Urinary bladder (tissue), 4 donors: ENCODE data around the gene KCNH4. TPM values are rescaled to one million over a fixed set of nuclear protein-coding genes. Genes with fewer than 3 reads are reported as not detected.
A peak's percentile ranks its signal among the peaks of the same experiment; 100 is the strongest.
"Not testable (repeated sequence)": the region's sequence is repeated elsewhere in the genome, so short reads cannot be mapped to it uniquely, and the experiment has no call there.

ENCODE experiments used
- DNase-seq: peaks from one replicate; pipeline ENCODE4 v3.0.0-alpha.2; 2015; ENCODE audit errors: extremely low spot score
- H3K27ac ChIP-seq: one replicate; pipeline ENCODE4 v1.5.1; 2013; ENCODE audit warnings: low read depth, mild to moderate bottlenecking, moderate library complexity
- H3K36me3 ChIP-seq: one replicate; pipeline ENCODE4 v1.6.1; 2013; ENCODE audit warnings: mild to moderate bottlenecking, moderate library complexity; ENCODE audit not compliant: insufficient read depth
- H3K4me1 ChIP-seq: one replicate; pipeline ENCODE4 v1.6.1; 2013; ENCODE audit warnings: mild to moderate bottlenecking, moderate library complexity; ENCODE audit not compliant: insufficient read depth
- H3K4me3 ChIP-seq: one replicate; pipeline ENCODE4 v1.5.1; 2013; ENCODE audit warnings: low read depth, low read length
- WGBS: extraction: QIAGEN DNeasy Blood & Tissue Kit; methylation state at CpG from one replicate; pipeline ENCODE4 v1.1.7; 2013; 5-methylcytosine and 5-hydroxymethylcytosine counted together
- polyA plus RNA-seq: library from polyadenylated mRNA; stranded (reverse); fragments of 200-250 nt; gene quantifications from one replicate; pipeline ENCODE4 v1.2.3, GENCODE V29; 2013
- total RNA-seq: library from RNA; depleted of rRNA; stranded (reverse); fragments of >200 nt; gene quantifications from one replicate; pipeline ENCODE4 v1.2.3, GENCODE V29; 2014
- donor health status: healthy with polysubstance abuse.
- donor health status: healthy.

KCNH4 gene
- total RNA-seq = 0.79 TPM
- polyA plus RNA-seq = 0.49 TPM

DNA sequence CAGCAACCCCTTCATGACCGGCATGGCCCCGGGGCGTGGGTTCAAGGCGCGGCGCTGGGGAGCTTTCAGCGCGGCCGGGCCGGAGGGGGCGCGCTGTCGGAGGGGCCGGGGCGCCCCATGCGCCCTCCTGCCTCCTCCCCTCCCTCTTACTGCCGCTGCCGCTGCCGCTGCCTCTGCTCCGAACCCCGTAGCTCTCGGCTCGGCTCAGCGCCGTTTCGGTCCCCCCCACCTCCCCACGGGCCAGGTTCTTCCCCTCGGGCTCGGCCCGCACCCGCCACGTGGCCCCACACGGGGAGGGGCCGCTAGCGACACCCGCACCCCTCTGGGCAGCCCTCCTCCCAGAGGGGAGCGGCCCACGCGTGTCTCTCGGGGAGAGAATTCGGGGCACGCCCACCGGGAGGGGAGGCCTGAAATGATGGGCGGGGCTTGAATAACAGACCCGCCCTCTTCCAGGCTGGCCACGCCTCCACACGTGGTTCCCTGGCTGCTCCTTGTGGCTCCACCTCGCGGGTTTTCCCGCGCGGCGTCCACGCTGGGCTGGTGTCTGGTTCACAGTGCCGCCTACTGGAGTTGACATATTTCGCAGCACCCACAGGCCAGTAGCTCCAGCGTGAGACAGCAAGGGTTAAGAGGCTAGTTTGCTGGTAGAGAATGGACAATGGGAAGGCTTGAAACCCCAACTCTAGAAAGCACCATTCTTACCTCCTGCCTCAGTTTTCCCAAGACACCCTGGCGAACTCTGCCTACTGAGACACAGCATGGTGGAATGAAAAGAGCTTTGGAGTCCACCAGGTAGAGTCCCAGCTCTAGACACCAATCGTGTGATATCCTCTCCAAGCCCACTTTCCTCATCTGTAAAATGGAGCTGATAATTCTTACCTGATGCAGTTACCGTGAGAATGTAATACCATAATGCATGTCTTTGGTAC is at the start of gene KCNH4:
Gene KCNH4 (minus strand): TSS at position 221 of the 929 bp plus-strand sequence. CDS start 197 bp downstream, at position 24.
- 4% methylated on average over 60 of the region's 60 CpGs for WGBS
- H3K4me3 ChIP-seq = peak within 1 kb of the TSS; percentile 31
- H3K36me3 ChIP-seq = no peaks in the 10 kb centered on the region
- H3K4me1 ChIP-seq = no peaks in the 10 kb centered on the region
- DNase-seq = no peak
- H3K27ac ChIP-seq = no peak within 1 kb of the TSS

DNA sequence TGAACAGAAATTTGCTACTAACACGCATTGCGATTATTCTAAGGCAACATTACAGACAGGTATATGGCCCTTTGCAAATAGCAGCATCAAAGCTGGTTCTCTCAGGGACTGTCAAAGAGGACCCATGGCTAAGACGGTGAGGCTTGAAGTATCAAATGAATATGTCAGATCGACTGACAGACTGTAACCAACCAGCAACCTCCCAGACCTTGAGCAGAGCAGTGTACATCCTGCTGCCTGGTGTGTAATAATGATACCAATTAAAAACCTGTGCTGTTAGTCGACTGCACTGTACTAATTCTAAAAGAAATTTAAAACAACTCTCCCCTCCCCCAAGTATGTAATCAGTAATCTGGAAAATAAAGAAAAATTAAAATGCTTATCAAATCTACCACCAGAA is 49.3 kb upstream of the KCNH4 start:
- H3K36me3 ChIP-seq = no peaks in the 10 kb centered on the region
- no peak overlapping the region for H3K4me3 ChIP-seq
- no peaks in the 10 kb centered on the region for H3K4me1 ChIP-seq
- no peak overlapping the region for H3K27ac ChIP-seq
- DNase-seq = no peak
- WGBS = 91% methylated on average over 5 of the region's 5 CpGs

DNA sequence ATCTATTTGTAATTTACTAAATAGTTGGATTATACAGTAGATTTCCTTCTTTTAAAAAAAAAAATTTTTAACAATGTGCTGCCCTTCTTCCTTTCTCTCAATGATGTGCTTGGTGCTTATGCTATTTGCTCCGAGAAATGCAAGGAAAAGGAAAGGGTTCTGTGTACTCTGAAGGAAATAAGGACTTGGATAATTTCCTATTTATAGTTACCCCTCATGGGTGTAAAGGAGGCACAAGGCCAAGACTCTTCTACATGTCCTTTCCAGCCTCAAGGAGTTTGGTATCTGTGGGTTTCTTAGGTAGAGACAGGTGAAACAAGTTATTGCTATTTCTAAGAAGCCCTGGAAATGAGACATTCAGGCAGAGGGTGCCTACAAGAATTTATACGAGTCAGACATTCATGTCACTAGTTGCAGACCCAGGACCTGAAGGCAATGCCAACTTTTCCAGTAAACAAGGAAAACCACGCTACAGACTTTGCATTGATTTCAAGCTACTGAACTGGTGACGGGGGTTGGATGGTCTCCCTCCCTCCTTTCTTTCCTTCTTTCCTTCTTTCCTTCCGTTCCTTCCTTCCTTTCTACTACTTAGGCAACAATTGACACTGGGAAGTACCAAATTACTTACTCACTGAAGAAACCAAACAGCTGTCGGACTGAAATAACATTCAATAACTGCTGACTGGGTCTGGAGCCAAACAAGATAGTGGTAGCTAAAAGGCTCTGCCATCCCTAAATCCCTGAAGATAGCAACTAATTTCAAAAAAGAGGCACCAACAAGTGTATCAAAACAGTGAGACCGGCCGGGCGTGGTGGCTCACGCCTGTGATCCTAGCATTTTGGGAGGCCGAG is 47.1 kb upstream of the KCNH4 start:
- no peak overlapping the region for H3K4me3 ChIP-seq
- DNase-seq = no peak
- 61% methylated on average over 11 of the region's 11 CpGs for WGBS
- no peak overlapping the region for H3K27ac ChIP-seq
- H3K36me3 ChIP-seq = peaks cover 1% of the 10 kb centered on the region
- H3K4me1 ChIP-seq = no peaks in the 10 kb centered on the region

DNA sequence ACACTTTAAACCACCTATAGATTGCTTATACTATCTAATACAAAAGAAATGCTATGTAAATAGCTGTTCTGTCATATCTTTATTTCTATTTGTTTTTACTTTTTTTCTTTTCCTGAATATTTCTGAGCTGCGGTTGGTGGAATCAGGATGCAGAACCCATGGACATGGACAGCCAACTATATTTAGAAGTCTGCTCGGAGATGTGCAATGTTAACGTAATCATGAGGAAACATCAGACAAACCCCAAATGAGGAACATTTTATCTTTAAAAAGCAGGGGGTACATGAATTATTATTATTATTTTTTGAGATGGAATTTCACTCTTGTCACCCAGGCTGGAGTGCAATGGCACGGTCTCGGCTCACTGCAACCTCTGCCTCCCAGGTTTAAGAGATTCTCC is 44.7 kb upstream of the KCNH4 start:
- no peak overlapping the region for H3K27ac ChIP-seq
- no peak for DNase-seq
- no peaks in the 10 kb centered on the region for H3K4me1 ChIP-seq
- H3K36me3 ChIP-seq = peaks cover 1% of the 10 kb centered on the region
- no peak overlapping the region for H3K4me3 ChIP-seq
- WGBS = 91% methylated on average over 5 of the region's 5 CpGs

DNA sequence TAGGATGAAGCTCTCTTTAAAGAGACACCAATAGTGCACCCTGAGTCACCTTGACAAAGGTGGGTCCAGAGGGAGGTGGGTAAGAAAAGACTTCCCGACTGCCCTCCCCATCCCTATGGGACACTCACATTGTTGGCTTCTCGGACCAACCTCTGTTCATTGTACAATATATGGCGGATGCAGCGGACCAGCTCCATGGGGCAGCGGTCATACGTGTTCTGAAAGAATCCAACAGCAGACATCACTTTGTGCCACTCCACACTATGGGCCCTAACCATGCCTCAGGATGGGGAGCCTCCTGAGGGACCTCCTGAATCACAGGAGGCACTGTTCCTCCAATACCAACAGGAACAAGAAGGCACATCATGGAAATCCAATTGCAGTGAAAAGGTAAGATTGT is 43.7 kb upstream of the KCNH4 start:
- Histone ChIP-seq H3K4me1 (no peaks in the 10 kb centered on the region), H3K27ac (no peak overlapping the region), H3K4me3 (no peak overlapping the region), H3K36me3 (peaks cover 1% of the 10 kb centered on the region)
- 94% methylated on average over 6 of the region's 6 CpGs for WGBS
- DNase-seq = no peak

DNA sequence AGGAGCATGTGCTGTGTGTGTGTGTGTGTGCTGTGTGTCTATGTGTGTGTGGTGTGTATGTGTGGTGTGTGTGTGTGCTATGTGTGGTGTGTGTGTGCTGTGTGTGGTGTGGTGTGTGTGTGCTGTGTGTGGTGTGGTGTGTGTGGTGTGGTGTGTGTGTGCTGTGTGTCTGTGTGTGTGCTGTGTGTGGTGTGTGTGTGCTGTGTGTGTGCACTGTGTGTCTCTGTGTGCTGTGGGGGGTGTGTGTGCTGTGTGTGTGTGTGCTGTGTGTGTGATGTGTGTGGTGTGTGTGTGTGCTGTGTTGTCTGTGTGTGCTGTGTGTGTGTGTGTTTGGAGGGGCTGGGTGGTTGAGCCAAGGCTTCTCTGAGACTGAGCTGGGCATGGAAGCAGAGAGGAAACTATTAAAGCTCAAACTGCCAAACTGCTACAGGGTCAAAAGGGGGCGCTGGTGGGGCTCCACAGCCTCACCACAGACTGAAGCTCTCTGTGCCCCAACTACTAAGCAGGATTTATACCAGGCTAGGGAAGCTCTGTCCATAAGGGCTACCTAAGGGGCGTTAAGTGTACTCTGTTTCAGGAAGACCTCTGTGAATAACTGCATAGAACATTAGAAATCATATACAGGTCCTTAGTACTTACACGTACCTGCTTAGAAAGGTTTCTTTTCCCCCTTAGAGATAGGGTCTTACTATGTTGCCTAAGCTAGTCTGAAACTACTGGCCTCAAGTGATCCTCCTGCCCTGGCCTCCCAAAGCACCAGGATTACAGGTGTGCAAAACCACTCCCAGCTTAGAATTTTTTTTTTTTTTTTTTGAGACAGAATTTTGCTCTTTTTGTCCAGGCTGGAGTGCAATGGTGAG is 41.2 kb upstream of the KCNH4 start:
- Histone ChIP-seq H3K27ac (no peak overlapping the region), H3K4me3 (no peak overlapping the region), H3K36me3 (peaks cover 4% of the 10 kb centered on the region), H3K4me1 (no peaks in the 10 kb centered on the region)
- 53% methylated on average over 3 of the region's 3 CpGs for WGBS
- DNase-seq = no peak

DNA sequence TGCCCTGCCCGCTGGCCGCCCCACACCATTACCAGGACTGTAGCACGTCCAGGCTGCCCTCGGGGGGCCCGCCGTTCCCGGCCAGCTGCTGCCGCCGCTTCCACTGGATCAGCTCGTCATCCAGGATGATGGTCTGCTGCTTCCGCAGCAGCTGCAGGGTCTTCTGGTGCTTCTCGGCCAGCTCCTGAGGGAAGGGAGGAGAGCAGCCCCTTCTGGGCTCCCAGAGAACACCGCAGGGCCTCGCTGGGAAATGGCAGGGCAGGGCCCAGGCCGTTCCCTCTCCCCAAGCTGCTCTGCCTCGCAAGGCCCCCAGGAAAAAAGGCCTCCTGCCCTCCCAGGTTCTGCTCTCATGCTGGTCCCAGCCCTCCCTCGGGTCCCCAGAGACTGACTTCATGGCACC is 38.3 kb upstream of the KCNH4 start:
- not testable (repeated sequence) for H3K4me1 ChIP-seq, H3K36me3 ChIP-seq, DNase-seq, H3K27ac ChIP-seq, H3K4me3 ChIP-seq
- 80% methylated on average over 1 of the region's 17 CpGs for WGBS

DNA sequence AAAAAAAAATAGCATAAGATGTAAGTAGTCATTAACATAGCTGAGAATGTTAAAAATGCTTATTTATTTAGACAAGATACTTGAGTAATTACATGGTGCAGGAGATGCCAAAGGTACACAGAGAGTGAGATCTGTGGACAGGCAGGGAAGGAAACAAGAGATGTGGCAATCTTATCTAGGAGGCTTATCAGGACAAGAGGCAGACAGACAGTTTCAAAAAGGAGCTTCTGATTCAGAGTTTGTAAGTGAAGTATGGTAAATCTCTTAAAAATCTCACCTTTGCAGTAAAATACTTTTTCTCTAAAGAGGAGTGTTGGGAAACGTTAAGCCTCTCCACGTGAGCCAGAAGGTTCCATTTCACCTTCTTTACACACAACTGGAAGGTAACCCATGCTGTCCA is 33.2 kb upstream of the KCNH4 start:
- Histone ChIP-seq H3K27ac (no peak overlapping the region), H3K4me1 (no peaks in the 10 kb centered on the region), H3K36me3 (peaks cover 8% of the 10 kb centered on the region), H3K4me3 (no peak overlapping the region)
- WGBS = 81% methylated on average over 2 of the region's 2 CpGs
- no peak for DNase-seq

DNA sequence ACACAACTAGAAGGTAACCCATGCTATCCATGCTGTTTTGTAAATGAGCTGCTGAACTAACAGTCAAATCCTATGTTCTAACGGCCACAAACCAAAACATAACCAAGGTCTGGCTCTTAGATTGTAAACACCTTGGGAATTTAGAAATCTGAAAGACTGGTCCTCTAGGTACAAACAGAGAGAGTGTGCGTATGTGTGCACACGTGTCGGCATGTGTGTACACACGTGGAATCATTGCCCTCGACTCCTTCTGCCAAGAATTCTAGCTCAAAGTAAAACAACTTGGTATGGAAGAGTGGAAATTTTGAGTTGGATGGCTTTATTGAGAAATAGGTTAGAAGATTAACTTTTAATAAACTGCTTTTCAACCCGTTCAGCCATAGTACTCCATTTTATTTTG is 31.4 kb upstream of the KCNH4 start:
- no peak for DNase-seq
- no peak overlapping the region for H3K27ac ChIP-seq
- peaks cover 5% of the 10 kb centered on the region for H3K36me3 ChIP-seq
- WGBS = 68% methylated on average over 7 of the region's 7 CpGs
- no peak overlapping the region for H3K4me3 ChIP-seq
- H3K4me1 ChIP-seq = no peaks in the 10 kb centered on the region

DNA sequence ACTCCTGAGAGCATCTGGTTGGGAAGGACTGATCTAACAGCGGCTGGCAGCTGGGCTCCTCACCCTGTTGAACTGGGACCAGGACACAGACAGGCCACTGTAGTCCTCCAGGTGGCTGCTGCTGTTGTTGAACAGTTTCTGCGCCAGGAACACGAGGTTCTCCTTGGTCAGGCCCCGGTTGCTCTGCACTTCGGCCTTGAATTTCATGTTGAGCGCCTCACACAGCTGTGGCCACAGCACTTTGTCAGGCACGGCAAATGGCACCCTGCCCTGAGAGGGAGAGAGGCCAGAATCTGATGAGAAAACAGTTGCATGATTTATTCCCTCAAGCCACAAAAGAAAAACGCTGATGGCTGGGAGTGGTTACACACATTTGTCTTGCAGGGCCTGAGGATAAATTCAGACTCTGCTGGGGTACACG is 31.0 kb upstream of the KCNH4 start:
- DNase-seq, H3K36me3 ChIP-seq: not testable (repeated sequence)
- WGBS = 57% methylated on average over 9 of the region's 9 CpGs

DNA sequence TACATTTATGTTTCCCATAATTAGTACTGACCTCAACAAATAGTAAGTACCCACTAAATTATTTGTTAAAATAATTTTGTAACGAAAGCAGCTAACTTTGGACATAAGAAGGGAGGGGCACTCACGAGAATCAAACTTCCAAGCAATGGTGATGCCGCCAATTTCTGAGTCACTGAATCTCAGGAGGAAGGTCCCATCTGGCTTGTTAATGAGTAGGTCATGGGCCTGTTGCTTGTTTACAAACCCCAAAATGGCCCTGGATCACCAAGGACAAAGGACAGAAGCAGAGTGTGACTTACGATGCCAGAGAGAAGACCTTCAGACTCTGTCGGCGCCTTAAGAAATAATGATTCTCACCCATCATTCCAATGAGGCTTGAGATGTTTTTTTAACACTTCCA is 29.1 kb upstream of the KCNH4 start:
- Histone ChIP-seq H3K4me3 (no peak overlapping the region), H3K36me3 (peaks cover 5% of the 10 kb centered on the region), H3K4me1 (no peaks in the 10 kb centered on the region), H3K27ac (no peak overlapping the region)
- 88% methylated on average over 6 of the region's 6 CpGs for WGBS
- DNase-seq = no peak

More for the DNA sequence above, 31.0 kb upstream of the KCNH4 start:
- H3K4me3 ChIP-seq, H3K27ac ChIP-seq, H3K4me1 ChIP-seq: not testable (repeated sequence)

DNA sequence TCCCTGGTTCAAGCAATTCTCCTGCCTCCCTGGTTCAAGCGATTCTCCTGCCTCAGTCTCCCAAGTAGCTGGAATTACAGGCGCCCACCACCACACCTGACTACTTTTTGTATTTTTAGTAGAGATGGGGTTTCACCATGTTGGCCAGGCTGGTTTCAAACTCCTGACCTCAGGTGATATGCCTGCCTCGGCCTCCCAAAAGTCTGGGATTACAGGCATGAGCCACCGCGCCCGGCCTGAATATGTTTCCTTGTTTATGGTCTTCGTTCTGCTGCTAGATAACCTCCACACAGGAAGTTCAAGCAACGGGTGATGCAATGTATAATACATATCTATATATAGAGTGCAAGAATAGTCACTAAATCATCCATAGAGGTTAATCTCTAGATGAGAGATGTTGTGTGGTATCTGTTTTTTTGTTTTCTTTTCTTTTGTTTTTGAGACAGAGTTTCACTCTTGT is 25.2 kb upstream of the KCNH4 start:
- H3K4me1 ChIP-seq, H3K36me3 ChIP-seq, DNase-seq, H3K4me3 ChIP-seq, H3K27ac ChIP-seq: not testable (repeated sequence)
- 84% methylated on average over 8 of the region's 8 CpGs for WGBS

DNA sequence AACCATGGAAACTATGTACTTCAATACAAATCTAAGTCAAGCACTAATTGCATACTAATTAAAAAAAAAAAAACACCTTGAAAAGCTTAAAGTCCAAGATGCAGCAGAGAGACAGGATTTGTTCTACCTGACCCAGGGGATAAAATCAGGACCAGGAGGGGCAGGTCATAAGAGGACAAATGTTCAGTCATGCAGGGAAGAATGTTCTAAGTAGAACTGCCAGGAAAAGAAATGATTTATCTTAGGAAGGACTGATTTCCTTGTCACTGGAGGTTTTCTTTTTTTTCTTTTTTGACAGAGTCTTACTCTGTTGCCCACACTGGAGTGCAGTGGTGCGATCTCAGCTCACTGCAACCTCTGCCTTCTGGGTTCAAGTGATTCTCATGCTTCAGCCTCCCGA is 22.4 kb upstream of the KCNH4 start:
- Histone ChIP-seq H3K27ac (no peak overlapping the region), H3K36me3 (no peaks in the 10 kb centered on the region), H3K4me3 (no peak overlapping the region), H3K4me1 (no peaks in the 10 kb centered on the region)
- no peak for DNase-seq
- WGBS = 98% methylated on average over 2 of the region's 2 CpGs
